ENCODE measurements around the gene GPRIN1.
A peak's percentile ranks its signal among the peaks of the same experiment; 100 is the strongest.
"Not testable (repeated sequence)": the region's sequence is repeated elsewhere in the genome, so short reads cannot be mapped to it uniquely, and the experiment has no call there.

The GPRIN1 gene

GRCh38 chr5:176564002-176564401, 46.0 kb downstream of the GPRIN1 start:
- no peak for DNase-seq

- no peak for DNase-seq
These were observed 47.8 kb downstream of the GPRIN1 start for GRCh38 chr5:176562189-176562588.

GRCh38 chr5:176561259-176561658, 48.7 kb downstream of the GPRIN1 start:
- DNase-seq: no peak

- peak; percentile 52 for DNase-seq
These were observed 49.6 kb downstream of the GPRIN1 start for GRCh38 chr5:176560364-176560763.

GRCh38 chr5:176559683-176560082, 50.3 kb downstream of the GPRIN1 start:
- DNase-seq: no peak

- no peak for DNase-seq
These were observed 52.1 kb downstream of the GPRIN1 start for GRCh38 chr5:176557846-176558245.

- DNase-seq: no peak
These were observed 56.5 kb downstream of the GPRIN1 start for GRCh38 chr5:176553260-176554085.

- no peak for DNase-seq
These were observed 57.6 kb downstream of the GPRIN1 start for GRCh38 chr5:176552332-176552869.

GRCh38 chr5:176550937-176551336, 59.0 kb downstream of the GPRIN1 start:
- DNase-seq: not testable (repeated sequence)

GRCh38 chr5:176550275-176550831, 59.6 kb downstream of the GPRIN1 start:
- no peak for DNase-seq

GRCh38 chr5:176549871-176550270, 60.1 kb downstream of the GPRIN1 start:
- no peak for DNase-seq

GRCh38 chr5:176548967-176549444, 61.0 kb downstream of the GPRIN1 start, which contains the start of gene CDHR2:
Gene CDHR2, plus strand, starts transcription at chr5:176549342. Its CDS starts 16,011 bp downstream, at chr5:176565353.
- no peak for DNase-seq

GRCh38 chr5:176547802-176548201, 62.2 kb downstream of the GPRIN1 start:
- no peak for DNase-seq
